Measurements from ENCODE around the gene MTHFD1.

GRCh38 chr14:64421166-64421565 is 33.0 kb downstream of the MTHFD1 start:
- no peak for TF ChIP-seq CTCF (IDR thresholded peaks at IDR 0.05)
- TF ChIP-seq POLR2A (IDR thresholded peaks at IDR 0.05): no peak
- no peak for TF ChIP-seq POLR2AphosphoS5 (IDR thresholded peaks at IDR 0.05)
- no peak for TF ChIP-seq EP300 (IDR thresholded peaks at IDR 0.05)

All from suprapubic skin (tissue), 4 donors.